ENCODE measurements around the gene MAPK8IP1.
A peak's percentile ranks its signal among the peaks of the same experiment; 100 is the strongest.
"Not testable (repeated sequence)": the region's sequence is repeated elsewhere in the genome, so short reads cannot be mapped to it uniquely, and the experiment has no call there.

MAPK8IP1 gene

GRCh38 chr11:45885274-45885920 is at the start of gene MAPK8IP1:
Gene MAPK8IP1, plus strand, starts transcription at chr11:45885651. Its CDS starts 170 bp downstream, at chr11:45885821.
- DNase-seq: peak; percentile 71

GRCh38 chr11:45839204-45839603 is 46.2 kb upstream of the MAPK8IP1 start:
- DNase-seq: no peak

- not testable (repeated sequence) for DNase-seq
Measured at GRCh38 chr11:45840251-45840650, 45.2 kb upstream of the MAPK8IP1 start.

- DNase-seq: peak; percentile 91
Measured at GRCh38 chr11:45843158-45843924, 42.1 kb upstream of the MAPK8IP1 start.

- no peak for DNase-seq
Measured at GRCh38 chr11:45844822-45845578, 40.5 kb upstream of the MAPK8IP1 start.

- DNase-seq: no peak
Measured at GRCh38 chr11:45846174-45846675, 39.2 kb upstream of the MAPK8IP1 start.

- peak; percentile 100 for DNase-seq
Measured at GRCh38 chr11:45846974-45847910, 38.2 kb upstream of the MAPK8IP1 start, which contains the start of gene CRY2. Gene CRY2, plus strand, starts transcription at chr11:45847475. Its CDS starts 16 bp downstream, at chr11:45847491.

GRCh38 chr11:45847911-45848316 is 37.5 kb upstream of the MAPK8IP1 start:
- DNase-seq: peak; percentile 54

- no peak for DNase-seq
Measured at GRCh38 chr11:45848654-45849081, 36.8 kb upstream of the MAPK8IP1 start.

GRCh38 chr11:45850446-45850845 is 35.0 kb upstream of the MAPK8IP1 start:
- DNase-seq: no peak

- no peak for DNase-seq
Measured at GRCh38 chr11:45851228-45851627, 34.2 kb upstream of the MAPK8IP1 start.

GRCh38 chr11:45852018-45852711 is 33.3 kb upstream of the MAPK8IP1 start:
- no peak for DNase-seq

GRCh38 chr11:45852712-45853101 is 32.7 kb upstream of the MAPK8IP1 start:
- DNase-seq: no peak

- DNase-seq: no peak
Measured at GRCh38 chr11:45853332-45854219, 31.9 kb upstream of the MAPK8IP1 start.

GRCh38 chr11:45855308-45855707 is 30.1 kb upstream of the MAPK8IP1 start:
- no peak for DNase-seq

- no peak for DNase-seq
Measured at GRCh38 chr11:45856044-45856468, 29.4 kb upstream of the MAPK8IP1 start.

- DNase-seq: no peak
Measured at GRCh38 chr11:45857961-45858474, 27.4 kb upstream of the MAPK8IP1 start.

- DNase-seq: no peak
Measured at GRCh38 chr11:45858751-45859398, 26.6 kb upstream of the MAPK8IP1 start.

GRCh38 chr11:45859661-45860140 is 25.8 kb upstream of the MAPK8IP1 start:
- no peak for DNase-seq
